Measurements from ENCODE around the gene HUNK. TPM values are rescaled to one million over a fixed set of nuclear protein-coding genes. Genes with fewer than 3 reads are reported as not detected.
"Not testable (repeated sequence)": the region's sequence is repeated elsewhere in the genome, so short reads cannot be mapped to it uniquely, and the experiment has no call there.

The HUNK gene
- total RNA-seq, 1 experiment from 2014 or later: 2.1 TPM

DNA sequence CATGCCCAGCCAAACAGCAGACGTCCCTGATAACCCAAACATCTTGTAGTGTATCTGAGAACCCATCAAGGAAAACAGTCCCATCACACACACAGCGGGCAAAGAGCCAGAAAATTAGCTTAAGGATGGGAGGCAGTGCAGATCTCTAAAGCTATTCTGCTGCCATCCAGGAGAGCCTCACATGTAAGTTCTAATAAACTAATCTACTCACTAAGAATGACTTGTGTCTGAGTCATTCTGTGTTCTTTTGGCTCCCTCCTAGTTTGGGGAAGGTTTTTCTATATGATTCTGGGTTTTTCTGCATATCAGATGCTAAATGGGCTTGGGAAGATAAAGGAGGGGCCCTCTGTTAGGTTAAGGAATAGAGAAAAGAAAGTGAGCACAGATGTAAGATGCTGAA lies 162.8 kb downstream of the HUNK start:
- intact Hi-C loops (cut with micrococcal nuclease; ENCODE audit: unreplicated experiment): no loop called here
- ChIA-PET CTCF (no interaction called here), POLR2A (ENCODE audit: low non-redundant PET) (no interaction called here)
- no peaks in the 10 kb centered on the region for H3K4me1 ChIP-seq (ENCODE audit: insufficient read depth, low read length, poor library complexity, severe bottlenecking)
- BruUV-seq (replicated peaks): no TSS peak
- no peaks in the 10 kb centered on the region for H3K36me3 ChIP-seq (ENCODE audit: insufficient read depth, low read length, poor library complexity, severe bottlenecking)
- no peak for DNase-seq (ENCODE audit: low spot score)
- no peaks in the 10 kb centered on the region for H3K9me3 ChIP-seq (ENCODE audit: low read depth, low read length, poor library complexity, severe bottlenecking)
- H3K27ac ChIP-seq (ENCODE audit: low read depth, low read length, poor library complexity, severe bottlenecking): no peak overlapping the region
- TF ChIP-seq EZH2 (IDR thresholded peaks at IDR 0.05; ENCODE audit: borderline replicate concordance, low read depth, low read length, poor library complexity, severe bottlenecking): no peak
- TF ChIP-seq, protein P1, sequence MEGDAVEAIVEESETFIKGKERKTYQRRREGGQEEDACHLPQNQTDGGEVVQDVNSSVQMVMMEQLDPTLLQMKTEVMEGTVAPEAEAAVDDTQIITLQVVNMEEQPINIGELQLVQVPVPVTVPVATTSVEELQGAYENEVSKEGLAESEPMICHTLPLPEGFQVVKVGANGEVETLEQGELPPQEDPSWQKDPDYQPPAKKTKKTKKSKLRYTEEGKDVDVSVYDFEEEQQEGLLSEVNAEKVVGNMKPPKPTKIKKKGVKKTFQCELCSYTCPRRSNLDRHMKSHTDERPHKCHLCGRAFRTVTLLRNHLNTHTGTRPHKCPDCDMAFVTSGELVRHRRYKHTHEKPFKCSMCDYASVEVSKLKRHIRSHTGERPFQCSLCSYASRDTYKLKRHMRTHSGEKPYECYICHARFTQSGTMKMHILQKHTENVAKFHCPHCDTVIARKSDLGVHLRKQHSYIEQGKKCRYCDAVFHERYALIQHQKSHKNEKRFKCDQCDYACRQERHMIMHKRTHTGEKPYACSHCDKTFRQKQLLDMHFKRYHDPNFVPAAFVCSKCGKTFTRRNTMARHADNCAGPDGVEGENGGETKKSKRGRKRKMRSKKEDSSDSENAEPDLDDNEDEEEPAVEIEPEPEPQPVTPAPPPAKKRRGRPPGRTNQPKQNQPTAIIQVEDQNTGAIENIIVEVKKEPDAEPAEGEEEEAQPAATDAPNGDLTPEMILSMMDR (conservative IDR thresholded peaks at IDR 0.05; ENCODE audit: low read depth, low read length): no peak
- H3K4me3 ChIP-seq (ENCODE audit: low read depth, low read length, poor library complexity, severe bottlenecking): no peak overlapping the region
- H3K27me3 ChIP-seq (replicated peaks; ENCODE audit: insufficient read depth, low read depth, low read length, poor library complexity): no peaks in the 10 kb centered on the region

DNA sequence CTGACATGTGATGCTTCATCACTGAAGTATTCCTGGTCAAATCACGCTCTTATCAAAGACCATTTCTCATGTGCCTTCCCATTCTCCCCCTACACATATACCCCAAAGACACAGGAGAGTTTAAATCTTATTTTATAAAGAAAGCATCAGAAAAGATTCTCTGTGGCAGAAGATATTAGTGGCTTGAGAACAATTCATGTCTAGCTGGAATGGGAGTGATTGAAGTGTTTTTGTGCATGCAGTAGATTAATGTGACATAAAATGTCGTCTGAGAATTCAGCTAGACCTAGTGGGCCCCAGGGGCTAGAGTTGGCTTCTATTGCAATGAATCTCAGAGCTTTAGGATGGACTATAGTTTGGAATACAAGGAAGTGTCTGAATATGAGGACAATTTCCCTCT lies 163.9 kb downstream of the HUNK start:
- ChIA-PET POLR2A (ENCODE audit: low non-redundant PET) (no interaction called here), CTCF (no interaction called here)
- DNase-seq (ENCODE audit: low spot score): no peak
- Histone ChIP-seq H3K27ac (ENCODE audit: low read depth, low read length, poor library complexity, severe bottlenecking) (no peak overlapping the region), H3K4me3 (ENCODE audit: low read depth, low read length, poor library complexity, severe bottlenecking) (no peak overlapping the region), H3K36me3 (ENCODE audit: insufficient read depth, low read length, poor library complexity, severe bottlenecking) (no peaks in the 10 kb centered on the region), H3K9me3 (ENCODE audit: low read depth, low read length, poor library complexity, severe bottlenecking) (no peaks in the 10 kb centered on the region), H3K27me3 (replicated peaks; ENCODE audit: insufficient read depth, low read depth, low read length, poor library complexity) (no peaks in the 10 kb centered on the region), H3K4me1 (ENCODE audit: insufficient read depth, low read length, poor library complexity, severe bottlenecking) (no peaks in the 10 kb centered on the region)
- no peak for TF ChIP-seq EZH2 (IDR thresholded peaks at IDR 0.05; ENCODE audit: borderline replicate concordance, low read depth, low read length, poor library complexity, severe bottlenecking)
- TF ChIP-seq, protein P1 (conservative IDR thresholded peaks at IDR 0.05; ENCODE audit: low read depth, low read length): no peak
- BruUV-seq (replicated peaks): no TSS peak
- intact Hi-C loops (cut with micrococcal nuclease; ENCODE audit: unreplicated experiment): no loop called here

DNA sequence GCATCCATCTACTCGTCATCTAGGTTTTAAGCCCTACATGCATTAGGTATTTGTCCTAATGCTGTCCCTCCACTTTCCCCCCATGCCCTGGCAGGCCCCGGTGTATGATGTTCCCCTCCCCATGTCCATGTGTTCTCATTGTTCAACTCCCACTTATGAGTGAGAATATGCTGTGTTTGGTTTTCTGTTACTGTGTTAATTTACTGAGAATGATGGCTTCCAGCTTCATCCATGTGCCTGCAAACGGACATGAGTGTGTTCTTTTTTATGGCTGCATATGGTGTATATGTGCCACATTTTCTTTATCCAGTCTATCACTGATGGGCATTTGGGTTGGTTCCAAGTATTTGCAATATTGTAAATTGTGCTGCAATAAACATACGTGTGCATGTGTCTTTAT lies 165.9 kb downstream of the HUNK start:
- H3K9me3 ChIP-seq (ENCODE audit: low read depth, low read length, poor library complexity, severe bottlenecking); H3K36me3 ChIP-seq (ENCODE audit: insufficient read depth, low read length, poor library complexity, severe bottlenecking); H3K27ac ChIP-seq (ENCODE audit: low read depth, low read length, poor library complexity, severe bottlenecking); CTCF ChIA-PET; POLR2A ChIA-PET (ENCODE audit: low non-redundant PET); BruUV-seq (replicated peaks); H3K4me3 ChIP-seq (ENCODE audit: low read depth, low read length, poor library complexity, severe bottlenecking); H3K27me3 ChIP-seq (replicated peaks; ENCODE audit: insufficient read depth, low read depth, low read length, poor library complexity); DNase-seq (ENCODE audit: low spot score); H3K4me1 ChIP-seq (ENCODE audit: insufficient read depth, low read length, poor library complexity, severe bottlenecking); intact Hi-C loops (cut with micrococcal nuclease; ENCODE audit: unreplicated experiment): not testable (repeated sequence)

DNA sequence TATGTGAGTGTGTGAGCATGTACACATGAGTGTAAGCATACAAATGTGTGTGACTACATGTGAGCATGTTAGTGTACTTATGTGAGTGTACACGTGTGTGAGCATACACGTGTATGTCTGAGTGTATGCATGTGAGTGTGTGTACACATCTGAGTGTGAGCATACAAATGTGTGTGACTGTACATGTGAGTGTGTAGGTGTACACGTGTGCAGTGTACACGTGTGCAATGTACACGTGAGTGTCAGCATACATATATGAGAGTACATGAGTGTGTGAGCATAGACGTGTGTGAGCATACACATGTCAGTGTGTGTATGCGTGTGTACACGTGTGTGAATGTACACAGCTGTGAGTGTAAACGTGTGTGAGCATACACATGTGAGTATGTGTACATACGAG lies 170.6 kb downstream of the HUNK start:
- Histone ChIP-seq H3K27ac (ENCODE audit: low read depth, low read length, poor library complexity, severe bottlenecking) (no peak overlapping the region), H3K4me3 (ENCODE audit: low read depth, low read length, poor library complexity, severe bottlenecking) (no peak overlapping the region), H3K36me3 (ENCODE audit: insufficient read depth, low read length, poor library complexity, severe bottlenecking) (no peaks in the 10 kb centered on the region), H3K9me3 (ENCODE audit: low read depth, low read length, poor library complexity, severe bottlenecking) (no peaks in the 10 kb centered on the region), H3K27me3 (replicated peaks; ENCODE audit: insufficient read depth, low read depth, low read length, poor library complexity) (no peaks in the 10 kb centered on the region), H3K4me1 (ENCODE audit: insufficient read depth, low read length, poor library complexity, severe bottlenecking) (no peaks in the 10 kb centered on the region)
- TF ChIP-seq, protein P1 (conservative IDR thresholded peaks at IDR 0.05; ENCODE audit: low read depth, low read length): no peak
- TF ChIP-seq EZH2 (IDR thresholded peaks at IDR 0.05; ENCODE audit: borderline replicate concordance, low read depth, low read length, poor library complexity, severe bottlenecking): no peak
- intact Hi-C loops (cut with micrococcal nuclease; ENCODE audit: unreplicated experiment): no loop called here
- ChIA-PET POLR2A (ENCODE audit: low non-redundant PET) (no interaction called here), CTCF (no interaction called here)
- no TSS peak for BruUV-seq (replicated peaks)
- DNase-seq (ENCODE audit: low spot score): no peak
